C4-2B (cell line): ENCODE measurements around the gene TMEM131L.

ENCODE experiments used
- CTCF ChIP-seq: fragments of 450-650 bp; conservative IDR thresholded peaks from 2 replicates; pipeline ENCODE4 v1.5.1; 2017; ENCODE audit warnings: mild to moderate bottlenecking
- ZFX ChIP-seq: fragments of 450-650 bp; IDR thresholded peaks from 2 replicates; pipeline ENCODE4 v1.6.1; 2017

GRCh38 chr4:153655928-153656327, 189.8 kb downstream of the TMEM131L start:
- TF ChIP-seq CTCF (no peak), ZFX (no peak)
